ENCODE results near the gene KCNJ10.

The KCNJ10 gene

DNA sequence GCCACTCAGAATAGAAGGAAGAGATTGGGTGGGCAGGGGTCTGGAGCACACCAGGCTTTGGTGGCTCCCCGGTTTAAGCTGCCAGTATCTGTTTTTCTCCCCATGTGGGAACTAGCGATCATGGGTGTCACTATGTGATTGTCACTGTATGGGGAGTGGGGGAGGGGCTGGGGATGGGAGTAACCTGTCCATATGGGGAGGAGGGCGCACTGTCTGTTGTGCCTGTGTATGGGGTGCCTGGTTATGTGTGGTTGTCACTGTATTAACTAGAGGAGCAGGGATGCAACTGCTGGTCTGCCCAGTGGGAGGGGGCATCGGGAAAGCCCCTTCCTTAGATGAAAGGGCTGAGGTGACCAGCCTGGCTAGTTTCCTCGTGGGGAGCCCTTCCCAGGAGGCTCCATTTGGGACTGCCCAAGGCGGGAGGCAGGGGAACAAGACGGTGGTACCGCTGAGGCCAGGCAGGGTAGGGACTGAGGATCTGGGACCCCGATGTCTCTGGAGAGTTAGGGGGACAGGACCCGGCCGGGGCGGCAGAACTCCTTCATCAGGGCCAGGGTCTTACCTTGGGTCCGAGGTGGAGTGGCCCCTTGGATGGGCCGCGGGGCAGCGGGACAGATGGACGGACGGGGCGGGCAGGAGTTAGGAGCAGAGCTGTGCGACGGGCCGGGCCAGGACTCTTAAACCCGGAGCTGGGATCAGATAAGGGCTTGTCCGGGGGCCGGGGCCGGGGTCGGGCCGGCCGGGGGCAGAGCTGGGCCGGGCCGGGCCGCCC lies at the start of gene KCNJ10:
KCNJ10 (minus strand) TSS at position 701 of the 772 bp plus-strand sequence. CDS start 27,628 bp downstream, outside the sequence.
- no peak within 1 kb of the TSS for H3K27ac ChIP-seq

DNA sequence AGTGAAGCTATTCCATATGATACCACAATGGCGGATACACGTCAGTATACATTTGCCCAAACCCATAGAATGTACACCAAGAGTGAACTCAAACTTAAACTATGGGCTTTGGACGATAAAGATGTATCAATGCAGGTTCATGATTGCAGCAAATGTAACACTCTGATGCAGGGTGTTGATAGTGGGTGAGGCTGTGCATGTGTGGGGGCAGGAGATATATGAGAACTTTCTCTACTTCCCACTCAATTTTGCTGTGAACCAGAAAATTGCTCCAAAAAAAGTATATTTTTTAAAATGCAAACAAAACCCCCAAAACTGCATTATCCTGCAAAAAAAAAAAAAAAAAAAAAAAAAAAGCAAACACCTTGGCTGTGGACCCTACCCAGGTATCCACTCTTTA lies 49.0 kb upstream of the KCNJ10 start:
- H3K27ac ChIP-seq, result no peak overlapping the region
- TF ChIP-seq, protein P1, sequence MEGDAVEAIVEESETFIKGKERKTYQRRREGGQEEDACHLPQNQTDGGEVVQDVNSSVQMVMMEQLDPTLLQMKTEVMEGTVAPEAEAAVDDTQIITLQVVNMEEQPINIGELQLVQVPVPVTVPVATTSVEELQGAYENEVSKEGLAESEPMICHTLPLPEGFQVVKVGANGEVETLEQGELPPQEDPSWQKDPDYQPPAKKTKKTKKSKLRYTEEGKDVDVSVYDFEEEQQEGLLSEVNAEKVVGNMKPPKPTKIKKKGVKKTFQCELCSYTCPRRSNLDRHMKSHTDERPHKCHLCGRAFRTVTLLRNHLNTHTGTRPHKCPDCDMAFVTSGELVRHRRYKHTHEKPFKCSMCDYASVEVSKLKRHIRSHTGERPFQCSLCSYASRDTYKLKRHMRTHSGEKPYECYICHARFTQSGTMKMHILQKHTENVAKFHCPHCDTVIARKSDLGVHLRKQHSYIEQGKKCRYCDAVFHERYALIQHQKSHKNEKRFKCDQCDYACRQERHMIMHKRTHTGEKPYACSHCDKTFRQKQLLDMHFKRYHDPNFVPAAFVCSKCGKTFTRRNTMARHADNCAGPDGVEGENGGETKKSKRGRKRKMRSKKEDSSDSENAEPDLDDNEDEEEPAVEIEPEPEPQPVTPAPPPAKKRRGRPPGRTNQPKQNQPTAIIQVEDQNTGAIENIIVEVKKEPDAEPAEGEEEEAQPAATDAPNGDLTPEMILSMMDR (IDR thresholded peaks at IDR 0.05), result no peak
- no peak for TF ChIP-seq ZFX (IDR thresholded peaks at IDR 0.05; ENCODE audit: borderline replicate concordance)

More for the DNA sequence above, at the start of gene KCNJ10:
- TF ChIP-seq ZFX (IDR thresholded peaks at IDR 0.05; ENCODE audit: borderline replicate concordance), result no peak
- TF ChIP-seq, protein P1 (IDR thresholded peaks at IDR 0.05), result no peak

DNA sequence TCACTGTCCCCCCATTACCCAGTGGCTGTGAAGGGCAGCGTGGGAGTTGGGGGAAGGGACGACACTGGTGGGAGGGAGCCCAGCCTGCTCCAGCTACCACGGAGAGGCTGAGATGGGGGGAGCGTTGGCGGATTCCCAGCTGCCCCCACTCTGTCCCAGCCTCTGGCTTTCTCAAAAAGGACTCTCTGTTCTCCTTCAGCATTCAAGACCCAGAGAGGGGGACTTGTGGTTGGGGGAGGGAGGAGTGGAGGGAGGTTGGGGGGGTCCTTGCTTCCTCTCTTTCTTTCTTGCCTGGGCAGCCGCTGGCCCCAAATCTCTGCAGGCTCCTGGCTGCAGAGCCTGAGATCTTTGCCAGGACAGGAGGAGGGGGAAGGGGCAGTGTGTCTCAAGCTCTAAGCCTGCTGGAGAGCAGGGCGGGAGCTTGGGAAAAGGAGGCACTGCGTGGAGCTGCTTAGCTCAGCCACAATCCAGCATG lies 47.8 kb upstream of the KCNJ10 start:
- TF ChIP-seq ZFX (IDR thresholded peaks at IDR 0.05; ENCODE audit: borderline replicate concordance), result no peak
- TF ChIP-seq, protein P1 (IDR thresholded peaks at IDR 0.05), result no peak
- H3K27ac ChIP-seq, result no peak overlapping the region

DNA sequence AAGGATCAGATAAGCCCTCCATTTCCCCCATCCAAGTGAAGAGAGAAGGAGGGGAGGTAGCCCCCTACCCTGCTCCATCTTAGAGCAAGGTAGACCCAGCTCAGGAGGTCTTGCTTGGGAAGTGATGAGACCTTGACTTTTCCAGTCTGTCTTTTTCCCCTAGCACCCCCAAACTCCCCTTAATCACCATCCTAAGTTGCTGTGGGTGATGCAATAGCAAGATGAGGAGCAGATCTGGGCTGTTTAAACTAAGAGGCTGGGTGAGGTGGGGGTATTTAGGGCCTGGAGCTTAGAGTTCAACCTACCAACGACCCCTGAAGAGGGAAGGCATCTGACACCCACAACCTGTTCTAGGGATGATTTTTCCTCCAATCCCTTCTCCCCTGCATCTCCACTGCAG lies 47.3 kb upstream of the KCNJ10 start:
- TF ChIP-seq, protein P1 (IDR thresholded peaks at IDR 0.05), result no peak
- TF ChIP-seq ZFX (IDR thresholded peaks at IDR 0.05; ENCODE audit: borderline replicate concordance), result no peak
- H3K27ac ChIP-seq, result no peak overlapping the region

DNA sequence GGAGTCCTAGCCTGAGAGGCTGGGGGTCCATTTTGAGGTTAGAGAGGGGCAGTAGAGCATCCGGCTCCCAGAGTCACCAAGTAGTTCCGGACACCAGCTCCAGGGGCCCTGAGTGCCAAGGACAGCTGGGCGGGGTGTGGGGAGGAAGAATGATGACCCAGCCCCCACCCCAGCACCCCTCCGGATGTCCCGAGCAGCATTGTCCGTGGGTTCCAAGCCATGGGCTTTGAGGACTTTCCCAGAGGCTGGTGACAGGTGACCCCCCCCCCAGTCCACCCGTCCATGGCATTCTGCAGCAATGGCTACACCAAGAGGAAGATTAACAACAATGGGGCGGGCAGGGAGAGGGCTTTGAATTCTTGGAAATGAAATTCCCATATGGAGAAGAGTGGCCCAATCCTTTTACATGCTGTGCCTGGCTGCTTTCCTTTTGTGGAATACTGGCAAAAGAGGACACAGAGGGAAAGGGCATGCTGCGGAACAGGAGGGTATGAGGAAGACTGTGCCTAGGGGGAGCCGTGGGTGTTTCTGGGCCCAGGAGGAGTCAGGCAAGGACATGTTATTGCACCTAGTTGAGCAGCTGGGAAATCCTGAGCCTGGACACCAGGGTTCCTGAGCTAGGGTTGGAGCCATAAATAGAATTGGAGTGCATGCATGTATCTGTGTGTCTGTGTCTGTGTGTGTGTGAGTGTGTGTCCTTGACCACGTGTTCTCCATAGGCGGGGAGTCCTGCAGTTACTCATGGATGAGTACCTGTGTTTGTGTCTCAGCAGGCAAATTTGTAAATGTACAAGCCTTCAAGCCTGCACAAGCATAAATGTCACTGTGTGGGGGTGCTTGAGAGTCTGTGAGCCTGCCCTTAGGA lies 46.6 kb upstream of the KCNJ10 start:
- no peak overlapping the region for H3K27ac ChIP-seq
- TF ChIP-seq ZFX (IDR thresholded peaks at IDR 0.05; ENCODE audit: borderline replicate concordance), result no peak
- TF ChIP-seq, protein P1 (IDR thresholded peaks at IDR 0.05), result no peak

DNA sequence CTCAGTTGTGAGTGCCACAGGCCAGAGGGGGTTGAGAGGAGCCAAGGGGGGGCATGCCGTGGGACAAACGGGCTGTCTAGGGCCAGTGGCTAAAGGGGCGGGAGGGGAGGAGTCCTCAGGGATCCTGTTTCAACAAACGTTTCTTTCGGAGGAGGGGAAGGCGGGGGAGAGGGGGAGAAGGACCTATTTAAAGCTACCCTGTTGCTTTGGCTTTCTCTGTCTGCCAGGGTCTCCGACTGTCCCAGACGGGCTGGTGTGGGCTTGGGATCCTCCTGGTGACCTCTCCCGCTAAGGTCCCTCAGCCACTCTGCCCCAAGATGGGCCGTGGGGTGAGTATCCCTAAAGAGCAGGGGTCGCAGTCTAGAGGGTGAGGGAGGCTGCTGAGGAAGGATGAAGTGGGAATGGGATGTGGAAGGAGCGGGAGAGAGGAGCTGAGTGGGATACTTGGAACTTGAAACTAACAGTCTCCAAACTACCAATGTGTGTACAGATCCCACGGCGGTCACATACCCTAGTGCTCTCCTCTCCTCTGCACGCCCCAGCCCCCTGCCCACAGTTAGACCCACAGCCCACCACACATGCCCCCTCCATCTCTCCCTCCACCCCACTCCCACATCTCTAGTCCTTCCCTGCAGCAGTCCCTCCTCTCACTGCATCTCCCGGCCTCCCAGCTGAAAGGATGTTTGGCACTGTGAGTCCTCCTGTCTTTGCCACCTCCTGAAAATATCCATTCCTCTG lies 45.8 kb upstream of the KCNJ10 start, which contains the start of gene ATP1A2:
ATP1A2 (plus strand) TSS at position 215 of the 738 bp plus-strand sequence; CDS start at position 318, 103 bp downstream.
- no peak within 1 kb of the TSS for H3K27ac ChIP-seq

More for the DNA sequence above, 45.8 kb upstream of the KCNJ10 start, which contains the start of gene ATP1A2:
- TF ChIP-seq ZFX (IDR thresholded peaks at IDR 0.05; ENCODE audit: borderline replicate concordance), result no peak
- TF ChIP-seq, protein P1 (IDR thresholded peaks at IDR 0.05), result no peak

Data from 22Rv1 (cell line).